Neural cell (in vitro differentiated cells): ENCODE results near the gene ROGDI. TPM values are rescaled to one million over a fixed set of nuclear protein-coding genes. Genes with fewer than 3 reads are reported as not detected.

ENCODE experiments used
- H2AFZ ChIP-seq: fragments of 200-600, 300-800 bp; sonication (generic), shearing (Covaris generic); 2 replicates; pipeline ENCODE4 v1.6.0; 2014; ENCODE audit warnings: low read depth, mild to moderate bottlenecking, antibody characterized with exemption, low read length, moderate library complexity
- H3F3A ChIP-seq: fragments of 200-600 bp; shearing (Covaris generic); 2 replicates; pipeline ENCODE4 v1.6.1; 2016; ENCODE audit warnings: mild to moderate bottlenecking, moderate library complexity, mixed read lengths, antibody characterized with exemption, low read length; ENCODE audit not compliant: insufficient read depth, poor library complexity, severe bottlenecking
- H3K27ac ChIP-seq: fragments of 200-600, 300-800 bp; sonication (generic), shearing (Covaris generic); 2 replicates; pipeline ENCODE4 v1.5.1; 2014; ENCODE audit warnings: mild to moderate bottlenecking, low read length, moderate library complexity
- H3K27me3 ChIP-seq: fragments of 300-800, 200-600 bp; sonication (generic), shearing (Covaris generic); 2 replicates; pipeline ENCODE4 v1.6.0; 2014; ENCODE audit warnings: mild to moderate bottlenecking, low read depth, low read length, moderate library complexity; ENCODE audit not compliant: insufficient read depth
- H3K36me3 ChIP-seq: fragments of 300-800, 200-600 bp; sonication (generic), shearing (Covaris generic); 2 replicates; pipeline ENCODE4 v1.5.1; 2014; ENCODE audit warnings: mild to moderate bottlenecking, antibody characterized with exemption, low read length, moderate library complexity; ENCODE audit not compliant: insufficient read depth
- H3K4me2 ChIP-seq: fragments of 300-800, 200-600 bp; sonication (generic), shearing (Covaris generic); 2 replicates; pipeline ENCODE4 v1.6.0; 2014; ENCODE audit warnings: mild to moderate bottlenecking, low read length
- H3K4me3 ChIP-seq: fragments of 300-800, 200-600 bp; sonication (generic), shearing (Covaris generic); 2 replicates; pipeline ENCODE4 v1.5.1; 2014; ENCODE audit warnings: mild to moderate bottlenecking, low read length, moderate library complexity
- H3K79me2 ChIP-seq: fragments of 200-600 bp; shearing (Covaris generic); replicated peaks from 2 replicates; pipeline ENCODE4 v1.6.0; 2014; ENCODE audit warnings: mild to moderate bottlenecking, low read length, moderate library complexity; ENCODE audit not compliant: insufficient read depth
- H3K9ac ChIP-seq: fragments of 300-800, 200-600 bp; sonication (generic), shearing (Covaris generic); 2 replicates; pipeline ENCODE4 v1.6.1; 2016; ENCODE audit warnings: mild to moderate bottlenecking, low read length, mixed read lengths
- H3K9me2 ChIP-seq: fragments of 200-600 bp; shearing (Covaris generic); 2 replicates; pipeline ENCODE4 v1.6.1; 2016; ENCODE audit warnings: mild to moderate bottlenecking, low read length, mixed read lengths; ENCODE audit not compliant: insufficient read depth
- H3K9me3 ChIP-seq: fragments of 200-600, 300-800 bp; sonication (generic), shearing (Covaris generic); 2 replicates; pipeline ENCODE4 v1.6.1; 2016; ENCODE audit warnings: mild to moderate bottlenecking, mixed run types, low read length, moderate library complexity, mixed read lengths
- H4K20me1 ChIP-seq: fragments of 200-600 bp; shearing (Covaris generic); 2 replicates; pipeline ENCODE4 v1.6.1; 2016; ENCODE audit warnings: mild to moderate bottlenecking, mixed run types; ENCODE audit not compliant: insufficient read depth
- EP300 ChIP-seq: fragments of 450-650 bp; conservative IDR thresholded peaks from 2 replicates; pipeline ENCODE4 v1.6.1; 2014; ENCODE audit warnings: antibody characterized with exemption, mild to moderate bottlenecking, moderate library complexity; ENCODE audit not compliant: poor library complexity, severe bottlenecking
- EZH2 ChIP-seq: fragments of 200-600, 300-800 bp; shearing (Covaris generic), sonication (generic); IDR thresholded peaks from 2 replicates; pipeline ENCODE4 v1.6.1; 2014; ENCODE audit warnings: antibody characterized with exemption, low read length, borderline replicate concordance, mild to moderate bottlenecking; ENCODE audit not compliant: insufficient read depth, poor library complexity, severe bottlenecking
- MXI1 ChIP-seq: fragments of 450-650 bp; conservative IDR thresholded peaks from 2 replicates; pipeline ENCODE4 v1.6.1; 2014; ENCODE audit warnings: antibody characterized with exemption, mild to moderate bottlenecking; ENCODE audit not compliant: poor library complexity, severe bottlenecking
- POLR2AphosphoS5 ChIP-seq: IDR thresholded peaks from 2 replicates; pipeline ENCODE4 v1.6.1; 2012
- RAD21 ChIP-seq: fragments of 450-650 bp; conservative IDR thresholded peaks from 2 replicates; pipeline ENCODE4 v1.6.1; 2014; ENCODE audit warnings: antibody characterized with exemption, mild to moderate bottlenecking, moderate library complexity
- SMC3 ChIP-seq: fragments of 450-650 bp; conservative IDR thresholded peaks from 2 replicates; pipeline ENCODE4 v1.6.1; 2014; ENCODE audit warnings: antibody characterized with exemption, mild to moderate bottlenecking, moderate library complexity; ENCODE audit not compliant: poor library complexity
- TAF1 ChIP-seq: IDR thresholded peaks from 2 replicates; pipeline ENCODE4 v1.6.1; 2012; ENCODE audit warnings: low read depth
- polyA plus RNA-seq: library from polyadenylated mRNA; depleted of rRNA; stranded (reverse); fragments of >200 nt; gene quantifications from 2 replicates; pipeline ENCODE4 v1.2.3, GENCODE V29; 2014
- TF ChIP-seq, protein P1 (sequence below): fragments of 450-650 bp; IDR thresholded peaks from 2 replicates; pipeline ENCODE4 v1.5.1; 2014; ENCODE audit warnings: antibody characterized with exemption, mild to moderate bottlenecking, moderate library complexity; ENCODE audit not compliant: poor library complexity, severe bottlenecking
- TF ChIP-seq, protein P2 (sequence below): IDR thresholded peaks from 2 replicates; pipeline ENCODE4 v1.6.1; 2012; ENCODE audit warnings: borderline replicate concordance

Gene ROGDI
- polyA plus RNA-seq, 1 donor from 2014 or later: 203 TPM

GRCh38 chr16:4801051-4801961, 1.1 kb downstream of the ROGDI start:
- H3K27ac ChIP-seq: peak overlapping the region; percentile 86
- H2AFZ ChIP-seq: no peak overlapping the region
- peak overlapping the region; percentile 92 for H3K4me3 ChIP-seq
- H3K4me2 ChIP-seq: peak overlapping the region; percentile 62
- TF ChIP-seq, protein P1, sequence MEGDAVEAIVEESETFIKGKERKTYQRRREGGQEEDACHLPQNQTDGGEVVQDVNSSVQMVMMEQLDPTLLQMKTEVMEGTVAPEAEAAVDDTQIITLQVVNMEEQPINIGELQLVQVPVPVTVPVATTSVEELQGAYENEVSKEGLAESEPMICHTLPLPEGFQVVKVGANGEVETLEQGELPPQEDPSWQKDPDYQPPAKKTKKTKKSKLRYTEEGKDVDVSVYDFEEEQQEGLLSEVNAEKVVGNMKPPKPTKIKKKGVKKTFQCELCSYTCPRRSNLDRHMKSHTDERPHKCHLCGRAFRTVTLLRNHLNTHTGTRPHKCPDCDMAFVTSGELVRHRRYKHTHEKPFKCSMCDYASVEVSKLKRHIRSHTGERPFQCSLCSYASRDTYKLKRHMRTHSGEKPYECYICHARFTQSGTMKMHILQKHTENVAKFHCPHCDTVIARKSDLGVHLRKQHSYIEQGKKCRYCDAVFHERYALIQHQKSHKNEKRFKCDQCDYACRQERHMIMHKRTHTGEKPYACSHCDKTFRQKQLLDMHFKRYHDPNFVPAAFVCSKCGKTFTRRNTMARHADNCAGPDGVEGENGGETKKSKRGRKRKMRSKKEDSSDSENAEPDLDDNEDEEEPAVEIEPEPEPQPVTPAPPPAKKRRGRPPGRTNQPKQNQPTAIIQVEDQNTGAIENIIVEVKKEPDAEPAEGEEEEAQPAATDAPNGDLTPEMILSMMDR: no peak
- TF ChIP-seq MXI1 (no peak), SMC3 (no peak), EP300 (no peak), RAD21 (no peak), TAF1 (no peak), POLR2AphosphoS5 (no peak)
- TF ChIP-seq, protein P2, sequence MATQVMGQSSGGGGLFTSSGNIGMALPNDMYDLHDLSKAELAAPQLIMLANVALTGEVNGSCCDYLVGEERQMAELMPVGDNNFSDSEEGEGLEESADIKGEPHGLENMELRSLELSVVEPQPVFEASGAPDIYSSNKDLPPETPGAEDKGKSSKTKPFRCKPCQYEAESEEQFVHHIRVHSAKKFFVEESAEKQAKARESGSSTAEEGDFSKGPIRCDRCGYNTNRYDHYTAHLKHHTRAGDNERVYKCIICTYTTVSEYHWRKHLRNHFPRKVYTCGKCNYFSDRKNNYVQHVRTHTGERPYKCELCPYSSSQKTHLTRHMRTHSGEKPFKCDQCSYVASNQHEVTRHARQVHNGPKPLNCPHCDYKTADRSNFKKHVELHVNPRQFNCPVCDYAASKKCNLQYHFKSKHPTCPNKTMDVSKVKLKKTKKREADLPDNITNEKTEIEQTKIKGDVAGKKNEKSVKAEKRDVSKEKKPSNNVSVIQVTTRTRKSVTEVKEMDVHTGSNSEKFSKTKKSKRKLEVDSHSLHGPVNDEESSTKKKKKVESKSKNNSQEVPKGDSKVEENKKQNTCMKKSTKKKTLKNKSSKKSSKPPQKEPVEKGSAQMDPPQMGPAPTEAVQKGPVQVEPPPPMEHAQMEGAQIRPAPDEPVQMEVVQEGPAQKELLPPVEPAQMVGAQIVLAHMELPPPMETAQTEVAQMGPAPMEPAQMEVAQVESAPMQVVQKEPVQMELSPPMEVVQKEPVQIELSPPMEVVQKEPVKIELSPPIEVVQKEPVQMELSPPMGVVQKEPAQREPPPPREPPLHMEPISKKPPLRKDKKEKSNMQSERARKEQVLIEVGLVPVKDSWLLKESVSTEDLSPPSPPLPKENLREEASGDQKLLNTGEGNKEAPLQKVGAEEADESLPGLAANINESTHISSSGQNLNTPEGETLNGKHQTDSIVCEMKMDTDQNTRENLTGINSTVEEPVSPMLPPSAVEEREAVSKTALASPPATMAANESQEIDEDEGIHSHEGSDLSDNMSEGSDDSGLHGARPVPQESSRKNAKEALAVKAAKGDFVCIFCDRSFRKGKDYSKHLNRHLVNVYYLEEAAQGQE: no peak
- H3K9me2 ChIP-seq: no peaks in the 10 kb centered on the region
- no peaks in the 10 kb centered on the region for H4K20me1 ChIP-seq
- H3K36me3 ChIP-seq: no peaks in the 10 kb centered on the region
- no peaks in the 10 kb centered on the region for H3F3A ChIP-seq
- H3K9ac ChIP-seq: peak overlapping the region; percentile 83
- H3K27me3 ChIP-seq: no peaks in the 10 kb centered on the region
- H3K79me2 ChIP-seq: no peaks in the 10 kb centered on the region
- H3K9me3 ChIP-seq: no peaks in the 10 kb centered on the region

DNA sequence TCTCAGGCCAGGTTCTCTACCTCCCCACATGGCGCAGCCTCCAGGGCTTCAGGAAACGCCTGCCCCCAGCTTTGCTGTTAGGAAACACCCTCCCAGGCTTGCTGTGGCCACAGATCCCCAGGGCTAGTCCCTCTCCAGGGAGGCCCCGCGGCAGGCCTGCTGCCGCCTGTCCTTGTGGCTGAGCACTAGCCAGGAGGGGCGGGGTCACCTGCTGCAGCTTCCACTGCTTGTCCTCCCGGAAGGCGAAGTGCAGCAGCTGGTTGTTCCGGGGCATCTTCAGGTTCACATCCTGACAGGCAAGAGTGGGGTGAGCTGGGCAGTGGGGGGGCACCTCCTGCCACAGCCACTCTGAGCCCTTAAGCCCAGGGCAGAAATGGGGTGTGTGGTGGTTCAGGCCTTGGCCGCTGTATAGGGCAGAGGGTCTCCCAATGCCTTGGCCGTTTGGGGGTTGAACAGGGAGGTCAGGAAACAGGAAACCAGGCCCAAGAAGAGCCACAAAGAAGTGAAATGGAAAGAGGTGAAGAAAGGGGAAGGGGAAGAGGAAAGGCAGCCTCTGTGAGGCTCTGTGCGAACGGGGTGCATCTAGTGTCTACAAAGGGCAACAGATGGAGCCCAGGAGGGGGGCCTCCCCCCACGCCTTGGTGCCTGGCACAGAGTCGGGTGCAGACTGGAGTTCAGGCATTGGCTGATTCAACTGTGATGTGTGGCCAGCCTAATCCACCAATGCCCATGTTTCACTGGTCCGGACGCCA, 2.0 kb downstream of the ROGDI start:
- Histone ChIP-seq H3K9ac (no peak overlapping the region), H3K27me3 (no peaks in the 10 kb centered on the region), H3F3A (no peaks in the 10 kb centered on the region), H3K79me2 (no peaks in the 10 kb centered on the region), H3K4me3 (peak overlapping the region; percentile 92), H3K27ac (no peak overlapping the region), H2AFZ (no peak overlapping the region), H3K36me3 (no peaks in the 10 kb centered on the region), H3K9me2 (no peaks in the 10 kb centered on the region), H3K4me2 (no peak overlapping the region), H4K20me1 (no peaks in the 10 kb centered on the region), H3K9me3 (no peaks in the 10 kb centered on the region)
- TF ChIP-seq, protein P1: no peak
- TF ChIP-seq EZH2 (no peak), MXI1 (no peak), EP300 (no peak), RAD21 (no peak), SMC3 (no peak), POLR2AphosphoS5 (no peak)
